COLO829 (cell line): ENCODE data around the gene ABCA4.
A peak's percentile ranks its signal among the peaks of the same experiment; 100 is the strongest.
"Not testable (repeated sequence)": the region's sequence is repeated elsewhere in the genome, so short reads cannot be mapped to it uniquely, and the experiment has no call there.

Experiments
- DNase-seq: peaks from one replicate; pipeline ENCODE4 v3.0.0; 2012; ENCODE audit warnings: low spot score

Gene ABCA4

DNA sequence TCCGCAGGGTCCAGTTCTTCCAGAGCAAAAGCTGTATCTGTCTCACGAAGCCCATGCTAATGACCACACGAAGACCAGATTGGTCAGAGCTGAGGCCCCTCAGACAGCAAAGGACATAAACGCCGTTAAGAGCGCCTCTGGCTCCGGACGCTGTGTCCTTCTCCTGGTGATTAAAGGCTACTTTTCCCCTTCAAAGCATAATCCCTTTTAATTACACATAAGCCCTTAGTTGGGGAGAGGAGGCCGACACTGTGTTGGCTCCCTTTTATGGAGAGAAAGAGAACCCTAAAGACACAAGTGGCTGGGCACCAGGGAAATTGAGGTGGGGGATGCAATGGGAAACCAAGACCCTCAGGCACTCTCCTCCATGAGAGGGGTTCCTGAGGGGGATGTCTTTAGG lies at the start of gene ABCA4:
Gene ABCA4 (minus strand): TSS at position 158 of the 400 bp plus-strand sequence. CDS start 103 bp downstream, at position 55.
- no peak for DNase-seq

DNA sequence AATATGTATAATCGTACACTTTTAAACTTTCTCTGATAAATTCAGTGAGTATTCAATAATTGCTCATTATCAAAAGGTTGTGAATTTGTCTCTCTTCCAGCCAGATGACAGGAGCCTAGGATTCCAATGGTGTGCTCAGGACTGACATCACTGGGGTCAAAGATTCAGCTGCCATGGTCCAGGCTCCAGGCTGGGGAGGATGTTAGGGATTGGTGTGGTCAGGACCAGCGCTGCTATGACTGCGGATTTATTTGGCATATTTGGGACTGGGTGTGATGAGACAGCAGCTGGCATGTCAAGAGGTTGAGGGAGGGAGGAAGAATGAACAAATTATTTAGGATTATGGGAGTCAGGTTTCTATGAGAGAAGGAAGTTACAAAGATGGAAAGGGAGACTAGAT lies 48.2 kb upstream of the ABCA4 start:
- no peak for DNase-seq

DNA sequence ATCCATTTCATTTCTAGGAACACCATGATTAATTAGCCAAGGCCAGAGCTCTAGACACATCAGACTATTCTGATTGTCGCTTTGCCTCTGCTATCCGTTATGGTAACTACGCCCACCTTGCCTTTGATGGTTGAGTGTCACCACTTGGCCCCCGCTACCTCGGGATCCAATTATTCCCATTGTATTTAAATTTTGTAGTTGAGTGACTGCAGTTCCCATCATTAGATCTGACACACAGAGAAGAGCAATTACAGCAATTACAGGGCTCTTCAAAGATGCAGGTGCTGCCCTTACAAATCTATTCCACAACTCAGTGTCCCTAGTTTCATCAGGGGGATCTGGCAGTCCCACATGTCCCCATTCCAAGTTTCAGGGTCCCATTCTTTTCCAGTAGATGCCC lies 44.9 kb upstream of the ABCA4 start:
- no peak for DNase-seq

DNA sequence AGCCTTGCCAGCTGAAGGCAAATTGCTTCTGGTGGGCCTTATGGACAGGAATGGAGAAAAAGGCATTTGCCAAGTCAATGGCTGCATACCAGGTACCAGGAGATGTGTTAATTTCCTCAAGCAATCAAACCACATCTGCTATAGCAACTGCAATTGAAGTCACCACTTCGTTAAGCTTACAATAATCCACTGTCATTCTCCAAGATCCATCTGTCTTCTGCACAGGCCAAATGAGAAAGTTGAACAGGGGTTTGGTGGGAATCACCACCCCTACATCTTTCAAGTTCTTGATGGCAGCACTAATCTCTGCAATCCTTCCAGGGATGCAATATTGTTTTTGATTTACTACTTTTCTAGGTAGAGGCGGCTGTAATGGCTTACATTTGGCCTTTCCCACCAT lies 43.9 kb upstream of the ABCA4 start:
- not testable (repeated sequence) for DNase-seq

DNA sequence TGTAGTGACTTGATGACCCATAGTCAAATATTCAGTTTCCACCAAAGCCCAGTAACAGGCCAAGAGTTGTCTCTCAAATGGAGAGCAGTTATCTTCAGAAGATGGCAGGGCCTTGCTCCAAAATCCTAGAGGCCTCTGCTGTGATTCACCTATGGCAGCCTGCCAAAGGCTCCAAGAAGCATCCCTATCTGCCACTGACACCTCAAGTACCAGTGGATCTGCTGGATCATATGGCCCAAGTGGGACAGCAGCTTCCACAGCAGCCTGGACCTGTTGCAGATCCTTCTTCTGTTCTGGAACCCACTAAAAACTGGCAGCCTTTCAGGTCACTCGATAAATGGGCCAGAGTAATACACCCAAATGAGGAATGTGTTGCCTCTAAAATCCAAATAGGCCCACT lies 43.2 kb upstream of the ABCA4 start:
- not testable (repeated sequence) for DNase-seq

DNA sequence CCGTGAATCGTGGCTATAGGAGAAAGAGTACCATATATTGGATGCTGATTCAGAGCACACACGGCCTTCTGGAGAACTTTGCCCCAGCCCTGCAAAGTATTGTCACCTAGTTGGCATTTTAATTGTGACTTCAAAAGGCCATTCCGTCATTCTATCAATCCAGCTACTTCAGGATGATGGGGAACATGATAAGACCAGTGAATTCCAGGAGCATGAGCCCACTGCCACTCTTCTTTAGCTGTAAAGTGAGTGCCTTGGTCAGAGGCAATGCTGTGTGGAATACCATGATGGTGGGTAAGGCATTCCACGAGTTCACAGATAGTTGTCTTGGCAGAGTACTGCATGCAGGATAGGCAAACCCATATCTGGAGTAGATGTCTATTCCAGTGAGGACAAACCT lies 42.3 kb upstream of the ABCA4 start:
- not testable (repeated sequence) for DNase-seq

DNA sequence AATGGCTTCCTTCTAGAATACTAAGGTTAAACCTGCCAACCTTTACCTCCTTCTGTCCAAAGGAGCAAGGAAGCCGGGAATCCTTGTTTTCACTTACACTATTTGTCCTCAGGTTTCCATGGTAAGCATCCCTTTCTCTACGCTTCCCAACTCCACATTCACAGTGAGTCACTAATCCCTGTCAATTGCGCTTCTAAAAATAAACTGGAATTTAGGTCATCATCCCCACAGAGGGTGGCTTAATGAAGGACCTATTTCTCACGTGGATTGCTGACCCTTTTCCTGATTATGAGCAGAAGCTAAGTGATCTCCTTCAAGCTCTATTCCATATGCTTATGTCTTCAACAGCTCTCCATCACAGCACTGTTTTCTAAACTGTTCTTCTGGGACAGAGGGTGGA lies 39.9 kb upstream of the ABCA4 start:
- DNase-seq = peak; percentile 14

DNA sequence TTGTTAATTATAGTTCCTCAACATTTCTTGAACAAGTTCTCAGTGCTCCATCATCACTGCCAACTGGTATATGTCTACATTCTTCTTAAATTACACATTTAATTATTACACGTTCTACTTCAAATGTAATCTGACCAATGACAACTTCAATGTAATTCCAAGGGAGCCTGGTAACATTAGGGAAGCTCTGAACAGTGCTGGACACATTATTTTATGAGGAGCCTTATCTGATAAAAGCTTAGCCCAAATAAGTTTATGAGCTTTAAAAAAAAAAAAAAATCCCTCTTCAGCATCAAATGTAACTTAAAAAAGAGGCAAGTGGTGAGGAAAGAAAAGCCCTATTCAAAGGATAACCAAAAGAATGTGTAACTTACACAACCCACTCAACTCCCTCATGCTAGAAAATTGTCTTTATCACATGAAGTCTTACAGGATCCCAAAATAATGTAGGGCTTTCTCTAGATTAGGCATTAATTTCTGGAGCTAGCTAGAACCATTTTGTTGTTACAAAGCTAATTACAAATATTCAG lies 35.2 kb upstream of the ABCA4 start:
- peak; percentile 28 for DNase-seq

DNA sequence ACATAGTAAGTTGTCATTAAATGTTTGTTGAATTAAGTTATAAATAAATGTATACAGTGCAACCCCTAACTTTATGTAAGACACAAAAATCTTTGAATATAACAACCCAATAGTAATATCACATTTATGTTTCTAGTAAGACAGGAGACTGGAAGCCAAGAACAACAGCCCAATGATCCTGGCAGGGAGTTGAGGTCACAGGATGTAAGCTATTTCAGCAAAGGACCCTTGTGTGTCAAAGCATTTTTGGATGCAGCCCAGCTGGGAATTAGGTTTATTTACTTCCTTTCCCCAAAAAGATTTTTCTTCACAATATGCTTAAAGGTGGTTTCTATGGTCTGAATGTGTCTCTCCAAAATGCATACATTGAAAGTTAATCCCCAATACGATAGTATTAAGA lies 34.0 kb upstream of the ABCA4 start:
- no peak for DNase-seq

DNA sequence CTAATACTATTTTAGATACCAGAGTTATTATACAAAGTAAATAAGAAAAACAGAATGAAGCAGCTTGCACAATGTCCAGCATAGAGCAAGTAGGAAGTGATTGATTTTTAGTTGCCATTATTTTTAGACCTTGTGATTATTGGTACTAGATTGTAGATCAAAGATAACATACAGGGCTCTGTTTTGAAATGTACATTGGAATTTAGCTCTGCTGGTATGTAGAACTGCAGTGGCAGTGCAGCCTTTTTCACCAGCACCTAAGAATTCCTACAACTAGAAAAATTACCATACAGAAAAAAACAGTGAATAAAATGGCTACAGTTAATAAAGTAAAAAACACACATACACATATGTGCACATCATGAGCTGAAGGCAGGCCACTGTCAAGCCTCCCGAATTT lies 32.2 kb upstream of the ABCA4 start:
- DNase-seq = no peak

DNA sequence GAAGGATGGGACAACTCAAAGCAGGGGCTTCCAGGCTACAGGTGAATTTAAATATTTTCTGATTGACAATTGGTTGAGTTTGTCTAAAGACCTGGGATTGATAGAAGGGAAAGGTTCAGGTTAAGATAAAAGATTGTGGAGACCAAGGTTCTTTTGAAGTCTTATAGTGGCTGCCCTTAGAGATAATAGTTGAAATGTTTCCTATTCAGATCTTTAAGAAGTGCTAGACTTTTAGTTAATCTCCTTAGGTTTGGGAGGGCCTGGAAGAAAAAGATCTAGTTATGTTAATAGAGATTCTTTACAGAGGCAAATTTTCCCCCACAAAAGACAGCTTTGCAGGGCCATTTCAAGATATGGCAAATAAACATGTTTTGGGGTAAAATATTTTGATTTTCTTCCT lies 28.2 kb upstream of the ABCA4 start:
- not testable (repeated sequence) for DNase-seq

DNA sequence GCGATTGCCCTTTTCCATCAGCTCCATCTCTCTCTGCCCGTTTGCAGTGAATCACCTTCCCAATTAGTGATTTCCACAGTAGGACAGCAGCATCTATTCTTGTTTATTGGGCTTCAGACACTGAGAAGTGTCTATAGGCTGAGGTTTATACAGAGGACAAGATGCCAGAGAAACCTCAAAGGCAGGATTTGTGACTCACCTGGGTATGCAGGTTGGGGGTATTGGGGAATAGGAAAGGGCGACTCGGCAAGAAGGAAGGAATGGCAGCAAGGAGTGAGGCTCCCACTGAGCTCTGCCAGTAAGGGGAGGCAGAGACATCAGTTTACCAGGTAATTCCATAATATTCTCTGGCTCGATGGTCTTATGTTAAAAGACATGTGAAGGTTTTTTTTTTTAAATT lies 25.3 kb upstream of the ABCA4 start:
- no peak for DNase-seq

DNA sequence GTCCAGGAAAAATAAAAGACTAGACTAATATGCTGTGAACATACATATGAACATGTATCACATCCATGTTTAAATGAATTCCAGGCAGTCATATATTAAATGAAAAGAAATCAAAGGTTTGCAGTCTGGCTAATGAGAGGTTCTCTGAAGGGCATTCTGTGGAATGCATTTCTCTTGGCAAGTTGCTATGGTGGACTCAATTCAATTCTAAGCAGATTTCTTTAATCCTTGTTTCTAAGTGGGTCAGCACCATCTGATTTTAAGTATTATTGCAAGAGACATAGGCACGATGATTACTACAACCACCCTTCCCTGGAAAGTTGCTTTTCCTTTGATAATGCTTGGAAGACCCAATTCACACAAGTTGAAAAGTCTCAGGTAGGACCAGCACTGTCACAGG lies 23.9 kb upstream of the ABCA4 start:
- no peak for DNase-seq

DNA sequence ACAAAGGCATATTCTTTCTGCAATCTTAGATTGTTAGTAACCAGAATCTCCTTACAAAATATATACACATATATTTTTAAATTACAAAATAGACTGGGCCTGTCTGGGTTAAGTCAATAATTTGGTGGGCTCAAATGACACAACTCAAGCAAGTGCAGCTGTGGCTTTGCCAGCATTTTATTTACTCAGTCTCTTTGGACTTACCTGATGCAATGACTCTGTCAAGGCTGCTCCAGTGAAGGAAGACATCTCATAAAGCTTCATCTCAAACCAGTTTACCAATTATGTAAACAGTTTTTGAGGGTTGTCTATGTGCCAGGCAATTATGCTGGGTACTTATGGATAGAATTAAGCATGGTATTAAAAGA lies 22.8 kb upstream of the ABCA4 start:
- no peak for DNase-seq

DNA sequence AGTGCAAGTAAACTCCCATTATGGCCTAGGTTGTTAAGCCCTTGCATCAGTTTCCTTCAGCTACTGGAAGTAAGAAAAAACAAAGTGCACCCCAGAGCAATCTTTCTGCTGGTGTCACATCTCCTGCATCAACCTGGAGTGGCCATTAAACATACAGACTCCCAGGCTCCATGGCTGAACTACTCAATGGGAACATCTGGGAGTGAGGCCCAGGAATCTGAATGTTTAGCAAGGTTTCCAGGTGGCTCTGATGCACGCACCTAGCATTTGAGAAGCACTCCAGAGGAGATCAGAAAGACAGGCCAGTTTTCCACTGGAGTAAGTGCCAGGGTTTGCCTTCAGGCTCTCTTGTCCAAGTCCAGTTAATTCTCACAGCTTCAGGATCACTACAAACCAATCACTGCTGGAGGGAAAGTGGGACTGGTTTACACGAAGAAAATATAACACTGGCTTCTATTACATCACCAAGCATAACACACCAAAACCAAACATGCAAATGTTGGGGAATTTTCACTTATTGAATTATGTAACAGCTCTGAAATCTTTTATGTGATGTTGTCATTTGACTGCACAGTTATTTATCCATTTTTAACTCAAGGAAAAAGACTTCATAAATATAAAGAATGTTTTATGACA lies 22.3 kb upstream of the ABCA4 start:
- no peak for DNase-seq

DNA sequence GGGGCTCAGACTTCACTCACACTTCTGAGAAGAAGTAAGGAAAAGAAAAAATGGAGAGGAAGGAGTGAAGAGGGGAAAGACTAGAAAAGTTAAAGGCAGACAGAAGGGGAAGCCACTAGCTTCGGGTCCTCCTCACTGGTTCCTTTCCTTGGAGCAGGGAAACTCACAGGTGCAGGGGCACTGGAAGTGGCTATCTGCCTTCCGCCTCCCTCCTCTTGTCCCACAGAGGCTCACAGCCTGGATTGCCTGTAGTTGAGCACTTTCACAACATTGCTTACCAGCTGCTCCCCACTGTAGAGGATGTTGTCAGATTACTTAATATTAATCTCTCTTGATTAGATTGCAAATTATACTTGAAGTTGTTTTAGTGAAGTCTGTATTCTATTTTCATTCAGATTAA lies 21.6 kb upstream of the ABCA4 start:
- DNase-seq = no peak

DNA sequence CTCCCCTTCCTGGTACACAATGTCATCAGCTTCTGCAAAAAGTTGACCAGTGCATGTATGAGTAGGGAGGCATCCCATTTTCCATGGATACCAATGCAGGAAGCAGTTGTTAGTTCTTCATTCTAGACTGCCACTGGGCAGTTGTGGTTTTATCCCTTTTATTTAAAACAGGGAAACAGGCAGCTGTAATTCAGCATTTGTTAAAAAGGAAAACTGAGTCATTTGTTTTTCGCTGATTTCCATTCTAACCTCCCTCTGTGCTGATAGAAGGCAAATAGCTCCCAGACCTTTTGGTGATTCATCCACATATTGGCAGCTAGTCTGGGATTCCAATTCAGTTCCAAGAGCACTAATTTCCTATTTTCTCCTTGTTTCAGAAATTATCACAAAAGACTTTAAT lies 21.1 kb upstream of the ABCA4 start:
- no peak for DNase-seq

DNA sequence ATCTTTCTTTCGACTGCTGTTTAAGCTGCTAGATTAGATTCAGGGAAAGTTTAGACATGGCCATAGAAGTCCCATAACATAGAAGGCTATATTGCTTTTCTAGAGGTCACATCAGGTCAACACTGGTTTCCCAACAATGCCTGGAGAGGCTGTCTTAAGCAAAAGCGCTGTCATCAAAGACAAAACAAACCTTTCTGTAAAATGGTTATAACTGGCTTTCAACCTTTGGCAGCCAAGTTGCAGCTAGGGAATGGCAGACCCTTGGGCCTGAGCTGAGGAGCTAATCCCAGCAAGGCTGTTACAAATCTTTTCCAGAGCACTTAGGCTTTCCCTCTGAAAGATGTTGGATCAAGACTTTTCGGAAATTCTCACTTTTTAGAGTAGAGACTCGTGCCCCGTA lies 11.2 kb upstream of the ABCA4 start:
- no peak for DNase-seq

DNA sequence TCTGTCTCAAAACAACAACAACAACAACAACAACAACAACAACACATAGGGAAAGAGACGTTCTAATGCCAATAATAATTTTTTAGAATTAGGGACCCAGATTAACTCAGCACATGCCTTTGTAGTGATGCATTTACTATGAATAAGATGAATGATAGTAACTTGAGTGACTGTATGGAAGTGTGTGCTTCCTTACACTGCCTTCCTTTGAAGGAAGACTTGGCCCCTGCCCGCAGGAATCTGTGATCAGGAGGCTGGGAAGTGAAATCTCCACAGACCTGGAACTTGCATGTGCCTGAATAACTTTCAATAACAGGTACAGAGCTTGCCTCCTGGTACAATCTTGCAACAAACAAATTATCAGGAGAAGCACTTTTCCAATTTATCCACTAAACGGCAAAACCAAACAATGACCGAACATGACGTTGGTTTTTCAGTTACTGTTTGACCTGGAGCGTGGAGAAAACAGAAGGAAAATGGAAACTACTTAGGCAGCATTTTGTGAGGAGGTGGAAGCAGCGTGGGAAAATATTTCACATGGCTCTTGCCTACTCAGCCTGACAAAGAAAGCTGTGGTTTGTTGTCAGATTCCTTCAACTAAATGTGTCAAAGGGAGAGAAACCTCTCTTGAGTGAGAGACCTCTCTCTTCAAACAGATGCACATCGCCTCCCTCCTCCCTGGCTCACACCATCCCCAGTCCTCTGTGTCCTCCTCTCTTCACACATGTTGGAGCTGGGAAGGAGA lies 10.1 kb upstream of the ABCA4 start:
- peak; percentile 16 for DNase-seq

DNA sequence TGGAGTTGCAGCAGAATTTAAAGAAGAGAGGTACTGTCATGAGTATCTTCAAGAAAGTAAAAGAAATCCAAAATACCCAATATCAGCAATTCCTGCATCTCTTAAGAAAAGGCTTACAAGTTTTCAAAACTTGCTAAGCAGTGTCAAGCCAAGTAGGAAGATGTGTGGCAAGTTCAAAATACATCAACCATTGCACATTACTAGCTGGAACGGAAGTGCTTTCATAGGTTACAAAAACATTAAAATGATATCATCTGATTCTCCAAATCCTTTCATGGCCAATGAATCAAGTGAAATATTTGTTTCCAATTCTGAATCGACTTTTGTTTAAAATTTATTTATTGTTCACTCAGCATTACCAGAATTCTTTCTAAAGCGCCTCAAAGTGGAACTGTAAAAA lies 5.7 kb upstream of the ABCA4 start:
- DNase-seq = no peak

DNA sequence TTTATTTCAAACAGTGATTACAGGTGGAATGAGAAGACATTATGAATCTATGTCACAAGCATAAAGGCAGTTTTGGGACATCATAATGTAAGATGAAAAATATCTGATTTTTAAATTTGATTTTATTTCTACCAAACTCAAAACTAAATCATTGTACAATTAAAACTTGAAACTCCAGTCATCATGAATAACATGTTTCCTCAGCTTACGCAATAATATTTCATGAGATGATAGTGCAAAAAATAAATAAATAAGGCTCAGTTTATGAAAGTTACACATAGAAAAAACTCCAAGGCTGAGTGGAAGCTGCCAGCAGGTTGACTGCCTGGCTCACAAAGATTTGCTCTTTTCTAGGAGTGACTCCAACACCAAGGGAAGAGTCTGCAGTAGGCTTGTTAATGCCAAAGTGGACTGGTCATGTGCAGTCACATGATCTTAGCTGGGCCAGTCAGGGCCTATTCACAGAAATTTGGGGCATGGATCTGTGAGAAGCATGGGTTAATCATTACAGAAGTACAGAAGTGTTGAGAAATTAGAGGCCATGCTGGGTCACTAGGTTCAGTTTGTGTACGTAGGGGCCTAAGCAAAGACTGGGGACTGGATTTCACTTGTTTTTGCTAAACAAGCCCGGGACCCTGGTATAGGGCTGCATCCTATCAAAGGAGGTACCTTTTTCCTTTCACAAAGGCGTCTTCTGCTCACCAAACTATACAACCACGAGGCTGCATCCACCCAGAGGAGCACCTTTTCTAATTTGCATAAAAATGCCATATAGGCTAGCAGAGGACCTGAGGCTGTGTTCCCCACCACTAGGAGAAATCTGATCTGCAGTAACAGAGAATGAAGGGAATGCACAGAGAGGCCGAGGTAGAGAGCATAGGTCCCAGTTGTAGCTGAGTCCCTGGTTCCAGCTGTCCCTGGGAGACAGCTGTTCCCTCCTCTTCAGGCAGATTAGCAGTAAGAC lies 4.9 kb upstream of the ABCA4 start:
- DNase-seq = no peak

DNA sequence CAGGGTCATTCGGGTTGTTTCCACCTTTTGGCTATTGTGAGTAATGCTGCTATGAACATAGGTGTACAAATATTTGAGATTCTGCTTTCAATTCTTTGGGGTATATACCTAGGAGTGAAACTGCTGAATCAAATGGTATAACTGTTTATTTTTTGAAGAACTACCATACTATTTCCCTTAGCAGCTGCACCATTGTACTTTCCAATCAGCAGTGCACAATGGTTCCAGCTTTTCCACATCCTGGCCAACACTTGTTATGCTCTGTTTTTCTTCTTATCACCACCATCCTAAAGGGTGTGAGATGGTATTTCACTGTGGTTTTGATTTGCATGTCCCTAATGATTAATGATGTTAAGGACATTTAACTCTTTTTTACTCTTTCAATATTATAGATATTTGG lies 3.6 kb upstream of the ABCA4 start:
- DNase-seq = no peak
